Effector memory CD4-positive, alpha-beta T cell (primary cell): ENCODE measurements around the gene GPR3.

ENCODE experiments used
- DNase-seq, 3 donors: peaks; one replicate each; pipeline ENCODE4 v3.0.0-alpha.2; 2020
- H3K27ac ChIP-seq: 2 replicates; pipeline ENCODE4 v1.7.0; 2013; ENCODE audit warnings: mild to moderate bottlenecking, low read length, moderate library complexity; ENCODE audit not compliant: insufficient read depth, poor library complexity, severe bottlenecking
- H3K27me3 ChIP-seq: replicated peaks from 2 replicates; pipeline ENCODE4 v1.7.0; 2013; ENCODE audit warnings: mild to moderate bottlenecking, low read length; ENCODE audit not compliant: insufficient read depth, control insufficient read depth, poor library complexity, severe bottlenecking
- H3K36me3 ChIP-seq: 2 replicates; pipeline ENCODE4 v1.7.0; 2013; ENCODE audit warnings: mild to moderate bottlenecking, low read length, moderate library complexity; ENCODE audit not compliant: control insufficient read depth, insufficient read depth
- H3K4me1 ChIP-seq: 2 replicates; pipeline ENCODE4 v1.7.0; 2013; ENCODE audit warnings: low read length, mild to moderate bottlenecking; ENCODE audit not compliant: control insufficient read depth, insufficient read depth, poor library complexity, severe bottlenecking
- H3K4me3 ChIP-seq: 2 replicates; pipeline ENCODE4 v1.7.0; 2013; ENCODE audit warnings: low read length, low read depth, mild to moderate bottlenecking; ENCODE audit not compliant: insufficient read depth, poor library complexity, severe bottlenecking
- H3K9me3 ChIP-seq: 2 replicates; pipeline ENCODE4 v1.7.0; 2013; ENCODE audit warnings: mild to moderate bottlenecking, low read length, moderate library complexity; ENCODE audit not compliant: control insufficient read depth

Gene GPR3

GRCh38 chr1:27409669-27410068 is 17.2 kb downstream of the GPR3 start:
- Histone ChIP-seq H3K9me3 (no peaks in the 10 kb centered on the region), H3K4me1 (no peaks in the 10 kb centered on the region), H3K27me3 (no peaks in the 10 kb centered on the region), H3K27ac (no peak overlapping the region), H3K36me3 (peaks cover 77% of the 10 kb centered on the region), H3K4me3 (no peak overlapping the region)
- no peak for DNase-seq

DNA sequence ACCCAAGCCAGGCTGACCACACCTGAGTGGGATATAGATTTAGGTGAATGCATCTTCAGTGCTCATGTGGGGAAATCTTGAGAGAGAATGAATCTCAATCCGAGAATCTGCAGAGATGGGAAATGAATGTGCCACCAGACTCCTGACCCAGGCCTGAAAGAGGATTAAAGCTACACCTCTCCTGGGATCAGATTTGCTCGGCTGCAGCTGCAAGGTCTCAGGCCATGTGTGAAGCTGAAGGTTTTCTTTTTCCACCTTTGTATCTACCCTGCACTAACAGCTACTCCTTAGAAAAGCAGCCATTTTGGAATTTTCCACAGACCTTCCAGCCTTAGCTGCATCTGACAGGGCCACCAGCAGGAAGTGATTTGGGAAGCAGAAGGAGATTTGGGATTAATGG is 18.3 kb downstream of the GPR3 start:
- Histone ChIP-seq H3K4me3 (no peak overlapping the region), H3K4me1 (no peaks in the 10 kb centered on the region), H3K9me3 (no peaks in the 10 kb centered on the region), H3K27ac (no peak overlapping the region), H3K36me3 (peaks cover 82% of the 10 kb centered on the region), H3K27me3 (no peaks in the 10 kb centered on the region)
- no peak for DNase-seq

- Histone ChIP-seq H3K9me3 (no peaks in the 10 kb centered on the region), H3K4me3 (no peak overlapping the region), H3K27me3 (no peaks in the 10 kb centered on the region), H3K36me3 (peaks cover 92% of the 10 kb centered on the region), H3K4me1 (no peaks in the 10 kb centered on the region), H3K27ac (no peak overlapping the region)
- DNase-seq, result no peak
Measured at GRCh38 chr1:27412502-27412901, 20.1 kb downstream of the GPR3 start.

DNA sequence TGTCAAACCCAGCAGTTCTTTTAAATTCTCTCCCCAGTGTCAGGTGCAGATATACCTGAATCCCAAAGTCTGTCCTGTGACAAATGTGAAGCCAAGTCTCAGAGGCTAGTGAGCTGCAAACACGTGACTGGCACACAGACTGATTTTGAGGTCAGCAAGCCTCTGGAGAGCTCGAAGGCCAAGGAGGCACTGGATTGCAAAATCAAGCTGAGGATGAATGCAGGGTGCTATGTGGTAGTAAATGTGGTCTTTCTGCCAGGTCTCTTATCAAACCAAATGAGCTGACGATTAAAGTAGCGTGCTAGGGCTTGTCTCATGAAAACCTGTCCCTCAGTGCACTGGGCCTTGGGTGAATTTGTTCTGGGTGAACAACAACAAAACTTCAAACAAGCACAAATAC is 20.6 kb downstream of the GPR3 start:
- Histone ChIP-seq H3K4me3 (no peak overlapping the region), H3K4me1 (no peaks in the 10 kb centered on the region), H3K27me3 (no peaks in the 10 kb centered on the region), H3K9me3 (no peaks in the 10 kb centered on the region), H3K36me3 (peaks cover 91% of the 10 kb centered on the region), H3K27ac (no peak overlapping the region)
- DNase-seq, result no peak

DNA sequence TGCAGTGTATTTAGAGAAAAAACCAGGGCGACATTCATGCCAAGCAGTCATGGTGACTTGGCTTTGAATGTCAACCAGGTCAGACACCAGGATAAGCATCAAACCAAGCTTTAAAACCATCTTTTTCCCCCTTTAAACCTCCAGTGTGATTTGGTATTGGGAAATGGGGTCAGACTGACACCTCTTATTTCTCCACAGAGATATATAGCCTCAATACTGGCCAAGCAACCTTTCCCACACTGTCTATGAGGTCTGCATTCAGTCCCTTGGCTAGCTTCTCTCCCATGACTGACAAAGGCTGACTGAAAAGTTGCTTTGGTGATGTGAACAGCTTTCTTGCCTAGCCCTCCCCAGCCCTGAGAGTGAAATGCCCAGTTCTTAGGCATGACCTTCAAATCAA is 21.7 kb downstream of the GPR3 start:
- no peak overlapping the region for H3K4me3 ChIP-seq
- H3K4me1 ChIP-seq, result no peaks in the 10 kb centered on the region
- H3K36me3 ChIP-seq, result peaks cover 87% of the 10 kb centered on the region
- DNase-seq, result no peak
- no peaks in the 10 kb centered on the region for H3K9me3 ChIP-seq
- H3K27ac ChIP-seq, result no peak overlapping the region
- no peaks in the 10 kb centered on the region for H3K27me3 ChIP-seq

DNA sequence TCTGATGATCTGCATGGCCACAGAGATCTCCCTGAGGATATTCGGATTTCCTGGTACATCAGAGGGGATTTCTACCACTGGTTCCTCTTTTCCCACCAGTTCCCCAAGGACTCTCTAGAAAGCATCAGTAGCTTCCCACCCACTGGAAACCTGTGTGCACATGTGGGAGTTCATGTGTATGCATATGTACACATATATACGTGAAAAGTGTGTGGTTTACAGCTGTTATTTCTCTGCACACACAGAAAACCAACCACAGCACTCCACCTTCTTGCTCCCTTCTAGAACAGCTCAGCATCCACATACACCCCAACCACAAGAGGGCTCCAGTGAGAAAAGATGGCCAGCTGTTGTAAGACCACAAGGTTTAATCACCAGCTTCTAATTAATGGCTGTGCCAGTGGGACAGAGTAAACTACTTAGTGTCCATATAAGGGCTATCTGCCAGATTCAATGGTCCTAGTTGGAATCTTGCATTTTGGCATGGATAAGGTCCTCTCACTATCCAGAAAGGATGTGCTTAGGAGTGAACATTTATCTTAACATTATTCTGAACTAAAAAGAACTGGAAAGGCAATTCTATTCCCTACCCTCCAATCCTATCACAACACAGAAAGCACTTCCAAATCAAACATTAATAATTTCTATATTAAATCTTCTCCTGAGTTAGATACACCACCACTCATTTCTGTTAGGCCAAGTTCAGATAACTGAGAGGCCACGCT is 24.1 kb downstream of the GPR3 start:
- peaks cover 67% of the 10 kb centered on the region for H3K36me3 ChIP-seq
- no peaks in the 10 kb centered on the region for H3K27me3 ChIP-seq
- H3K9me3 ChIP-seq, result no peaks in the 10 kb centered on the region
- H3K4me1 ChIP-seq, result no peaks in the 10 kb centered on the region
- H3K4me3 ChIP-seq, result no peak overlapping the region
- no peak for DNase-seq
- H3K27ac ChIP-seq, result no peak overlapping the region

DNA sequence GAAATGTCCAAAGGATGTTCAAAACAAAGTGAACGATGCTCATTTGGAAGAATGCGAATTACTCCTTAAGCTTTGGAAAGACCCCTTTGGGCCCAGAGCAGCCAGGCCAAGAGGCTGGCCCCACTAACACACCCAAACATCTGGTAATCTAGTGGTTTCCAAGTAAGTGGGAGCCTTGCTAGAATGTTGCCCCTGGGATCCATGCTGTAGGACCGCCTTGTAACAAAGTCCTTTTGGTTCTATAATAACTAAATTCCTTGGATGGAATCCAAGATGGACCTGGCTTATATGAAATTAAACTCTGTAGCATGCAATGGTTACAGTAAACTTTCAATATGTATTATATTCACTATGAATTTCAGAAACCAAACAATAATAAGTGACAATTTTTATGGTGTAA is 25.3 kb downstream of the GPR3 start:
- peaks cover 57% of the 10 kb centered on the region for H3K36me3 ChIP-seq
- no peak overlapping the region for H3K27ac ChIP-seq
- H3K9me3 ChIP-seq, result no peaks in the 10 kb centered on the region
- no peak for DNase-seq
- H3K4me1 ChIP-seq, result peaks cover 6% of the 10 kb centered on the region
- H3K4me3 ChIP-seq, result no peak overlapping the region
- no peaks in the 10 kb centered on the region for H3K27me3 ChIP-seq

- no peaks in the 10 kb centered on the region for H3K9me3 ChIP-seq
- peaks cover 50% of the 10 kb centered on the region for H3K36me3 ChIP-seq
- H3K4me3 ChIP-seq, result no peak overlapping the region
- peak overlapping the region; percentile 48 for H3K27ac ChIP-seq
- H3K4me1 ChIP-seq, result peaks cover 6% of the 10 kb centered on the region
- no peaks in the 10 kb centered on the region for H3K27me3 ChIP-seq
- peak in 2 of 3 donors; percentile 19 to 23 for DNase-seq
Measured at GRCh38 chr1:27418326-27419185, 26.1 kb downstream of the GPR3 start.

- Histone ChIP-seq H3K36me3 (peaks cover 10% of the 10 kb centered on the region), H3K27me3 (no peaks in the 10 kb centered on the region), H3K9me3 (no peaks in the 10 kb centered on the region), H3K27ac (no peak overlapping the region), H3K4me3 (no peak overlapping the region), H3K4me1 (peaks cover 15% of the 10 kb centered on the region)
- DNase-seq, result no peak
Measured at GRCh38 chr1:27423709-27424108, 31.3 kb downstream of the GPR3 start.

GRCh38 chr1:27427329-27427728 is 34.9 kb downstream of the GPR3 start:
- peaks cover 10% of the 10 kb centered on the region for H3K36me3 ChIP-seq
- no peaks in the 10 kb centered on the region for H3K27me3 ChIP-seq
- DNase-seq, result no peak
- no peak overlapping the region for H3K27ac ChIP-seq
- peaks cover 36% of the 10 kb centered on the region for H3K4me1 ChIP-seq
- H3K9me3 ChIP-seq, result no peaks in the 10 kb centered on the region
- H3K4me3 ChIP-seq, result no peak overlapping the region
